HG03442 (cell line): Measurements from ENCODE around the gene TRMT61A.

Experiments
- ATAC-seq: cut with Tn5 transposase; IDR thresholded peaks from one replicate; pipeline ENCODE4 v1.9.1; 2021; ENCODE audit warnings: mild to moderate bottlenecking, moderate library complexity; ENCODE audit not compliant: unreplicated experiment

The TRMT61A gene

DNA sequence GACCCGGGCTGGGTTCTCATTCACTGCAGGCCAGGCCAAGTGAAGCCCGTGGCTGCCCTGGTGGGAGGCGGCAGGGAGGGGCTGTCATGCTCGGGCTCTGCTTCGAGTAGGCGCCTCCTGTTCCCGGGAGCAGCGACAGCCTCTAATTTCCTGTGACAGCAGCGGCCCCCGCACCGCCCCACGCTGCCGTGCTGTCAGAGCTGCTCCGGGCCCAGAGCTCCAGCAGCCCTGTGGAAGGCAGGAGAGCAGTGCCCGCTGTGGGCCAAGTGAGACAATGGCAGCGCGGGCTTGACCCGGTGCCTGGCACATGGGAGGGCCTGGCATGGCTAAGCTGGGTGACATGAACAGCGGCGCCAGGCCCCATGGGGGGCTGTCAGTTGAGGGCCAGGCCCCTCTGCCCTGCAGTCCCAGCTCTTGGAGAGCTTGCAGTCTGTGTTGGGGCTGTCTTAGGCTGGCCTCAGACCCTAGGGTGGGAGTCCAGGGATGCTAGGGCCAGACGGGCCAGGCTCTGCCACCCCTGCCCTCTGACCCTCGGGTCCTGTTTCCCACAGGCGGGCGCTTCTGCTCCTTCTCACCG lies 5.1 kb downstream of the TRMT61A start:
- no peak for ATAC-seq

- ATAC-seq = no peak
These were observed 5.6 kb downstream of the TRMT61A start for GRCh38 chr14:103534576-103535061.

DNA sequence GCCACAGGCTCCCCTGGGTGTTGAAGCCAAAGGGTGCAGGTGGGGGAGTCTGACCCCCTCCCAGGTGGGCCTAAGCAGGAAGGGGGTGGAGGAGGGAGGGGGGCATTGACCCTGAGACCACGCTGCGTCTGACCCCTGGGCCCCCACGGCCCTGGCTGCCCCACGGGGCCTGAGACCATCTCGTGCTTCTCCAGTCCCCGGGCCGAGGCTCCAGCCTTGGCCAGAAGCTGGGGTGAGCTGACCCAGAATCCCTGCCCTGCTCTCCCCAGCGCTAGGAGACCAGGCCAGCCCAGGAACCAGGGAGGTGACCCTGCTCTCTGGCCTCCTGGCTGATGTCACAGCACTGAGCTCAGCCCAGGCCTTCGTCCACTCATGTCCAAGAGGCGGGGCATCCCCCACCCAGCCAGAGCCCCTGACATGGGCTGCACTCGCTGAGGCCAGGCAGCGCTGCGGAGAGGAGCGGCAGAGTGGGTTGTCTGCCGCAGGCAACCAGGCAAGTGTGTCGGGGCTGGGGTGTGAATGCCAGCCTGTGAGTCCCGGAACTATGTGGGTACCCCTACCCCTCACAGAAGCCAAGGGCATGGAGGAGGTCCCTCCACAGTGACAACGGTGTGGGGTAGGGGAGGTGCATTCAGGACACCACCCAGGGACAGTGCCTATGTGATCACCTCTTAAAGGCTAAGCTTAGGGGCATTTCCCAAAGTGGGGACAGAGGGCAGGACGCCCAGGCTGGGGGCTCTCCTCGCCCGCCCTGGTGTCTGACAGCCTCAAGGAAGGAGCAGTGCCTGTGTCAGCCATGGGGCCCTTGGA lies 6.3 kb downstream of the TRMT61A start:
- no peak for ATAC-seq

GRCh38 chr14:103535891-103536565 lies 7.0 kb downstream of the TRMT61A start:
- no peak for ATAC-seq

- ATAC-seq = no peak
These were observed 7.7 kb downstream of the TRMT61A start for GRCh38 chr14:103536693-103537092.

DNA sequence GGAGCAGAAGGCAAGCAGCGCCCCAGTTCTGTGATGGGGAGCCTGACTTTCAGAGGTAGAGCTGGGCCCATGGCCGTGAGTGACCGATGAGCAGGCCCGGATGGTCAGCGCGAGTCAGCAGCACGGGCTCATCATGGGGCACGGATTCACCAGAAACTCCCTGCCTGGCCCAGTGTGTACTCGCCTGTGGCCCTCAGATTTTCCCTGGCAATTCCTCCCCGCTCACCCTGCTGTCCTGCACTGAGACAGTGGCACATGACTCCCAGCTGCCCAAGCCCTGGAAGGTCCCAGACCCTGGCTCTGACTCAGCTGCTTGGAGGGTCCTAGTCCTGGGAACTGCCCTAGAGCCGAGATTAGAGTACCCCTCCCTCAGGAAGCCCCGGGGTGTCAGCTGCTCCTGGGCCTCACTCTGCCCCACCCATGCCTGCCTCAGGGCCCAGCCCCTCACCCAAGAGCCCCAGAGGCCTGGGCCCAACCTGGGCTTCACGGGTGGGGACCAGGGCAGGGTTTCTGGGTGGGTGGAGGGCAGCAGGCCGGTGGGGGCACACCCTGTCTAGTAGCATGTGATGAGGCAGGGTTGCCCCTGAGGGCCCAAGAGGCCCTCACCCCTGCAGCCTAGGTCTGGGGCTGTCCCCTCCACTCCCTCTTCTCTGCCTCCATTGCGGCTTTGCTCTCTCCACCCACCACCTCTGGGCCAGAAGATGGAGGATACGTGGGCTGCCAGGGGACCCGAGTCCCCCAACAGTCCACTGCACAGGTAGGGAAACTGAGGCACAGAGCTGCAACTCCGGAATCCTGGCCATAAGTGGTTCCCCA lies 8.4 kb downstream of the TRMT61A start:
- ATAC-seq = no peak

- ATAC-seq = no peak
These were observed 9.5 kb downstream of the TRMT61A start for GRCh38 chr14:103538291-103539055.

DNA sequence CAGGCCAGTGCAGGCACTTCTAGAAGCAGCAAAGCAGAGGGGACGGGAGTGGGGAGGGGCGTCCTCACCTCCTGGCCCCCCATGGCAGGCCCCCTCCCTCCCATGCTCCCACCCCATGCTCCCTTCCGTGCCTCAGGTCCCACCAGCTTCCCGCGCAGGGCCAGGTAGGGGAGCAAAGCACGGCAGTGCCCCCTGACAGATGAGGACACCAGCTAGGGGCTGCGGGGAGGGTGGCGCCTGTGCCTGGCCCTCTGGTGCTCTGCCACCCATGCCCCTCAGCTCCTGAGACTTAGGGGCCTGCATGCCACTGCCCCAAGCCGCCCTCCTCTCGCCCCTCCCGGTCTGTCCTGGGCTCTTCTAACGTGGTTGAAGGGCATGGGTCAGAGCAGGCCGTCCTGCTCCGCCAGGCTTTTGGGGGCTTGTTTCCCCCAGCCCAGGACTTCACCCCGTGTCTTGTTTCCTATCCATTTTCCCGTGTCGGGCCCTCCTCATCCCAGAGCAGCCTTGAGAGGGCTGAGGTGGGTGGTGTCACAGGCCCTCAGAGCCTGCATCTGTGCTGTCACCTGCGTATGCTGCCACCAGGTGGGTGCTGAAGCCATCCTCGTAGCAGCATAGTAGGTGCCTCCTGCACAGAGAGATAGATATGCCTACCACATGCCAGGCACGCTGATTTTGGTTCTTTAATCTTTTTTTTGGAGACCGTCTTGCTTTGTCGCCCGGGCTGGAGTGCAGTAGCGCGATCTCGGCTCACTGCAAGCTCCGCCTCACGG lies 10.2 kb downstream of the TRMT61A start:
- no peak for ATAC-seq

- ATAC-seq = no peak
These were observed 12.1 kb downstream of the TRMT61A start for GRCh38 chr14:103540821-103541708.

DNA sequence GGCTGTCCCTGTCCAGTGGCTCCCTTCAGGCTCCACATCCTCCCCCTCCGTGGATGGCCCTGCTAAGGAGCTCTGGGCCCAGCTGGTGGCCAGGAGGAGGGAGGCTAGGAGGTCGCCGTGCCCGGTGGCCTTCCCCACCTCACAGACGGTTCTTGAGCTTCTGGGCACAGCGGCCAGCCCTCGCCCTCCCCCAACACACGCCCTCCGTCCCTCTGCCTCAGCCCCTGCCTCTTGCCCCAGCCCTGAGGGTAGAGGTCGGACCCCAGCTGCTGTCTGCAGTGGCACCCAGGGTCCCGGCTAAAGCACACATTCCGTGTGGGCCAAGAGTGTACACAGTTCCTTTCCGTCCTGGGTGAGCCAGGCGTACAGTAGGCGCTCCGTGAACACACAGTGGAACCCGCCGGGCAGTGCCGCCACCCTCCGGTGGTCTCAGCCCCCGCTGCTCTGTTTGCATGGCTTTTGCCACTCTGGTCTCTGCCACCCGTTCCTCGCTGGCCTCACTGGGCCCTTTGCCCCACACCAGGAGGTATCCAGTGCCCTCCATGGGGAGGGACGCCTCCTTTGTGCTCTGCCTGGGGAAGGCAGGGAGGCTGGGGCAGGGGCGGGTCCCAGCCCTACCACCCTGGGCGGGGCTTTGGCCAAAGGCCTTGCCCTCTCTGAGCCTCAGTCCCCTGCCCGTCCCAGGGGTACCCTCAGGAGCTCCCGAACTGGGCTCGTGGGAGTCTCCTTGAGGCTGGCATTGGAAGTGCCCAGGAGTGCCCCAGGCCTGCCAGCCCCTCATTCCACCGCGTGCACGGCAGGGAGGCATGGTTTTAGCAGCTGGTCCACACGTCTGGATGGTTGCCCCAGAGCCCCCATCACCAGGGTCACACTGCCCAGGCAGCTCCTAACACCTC lies 13.0 kb downstream of the TRMT61A start:
- no peak for ATAC-seq

DNA sequence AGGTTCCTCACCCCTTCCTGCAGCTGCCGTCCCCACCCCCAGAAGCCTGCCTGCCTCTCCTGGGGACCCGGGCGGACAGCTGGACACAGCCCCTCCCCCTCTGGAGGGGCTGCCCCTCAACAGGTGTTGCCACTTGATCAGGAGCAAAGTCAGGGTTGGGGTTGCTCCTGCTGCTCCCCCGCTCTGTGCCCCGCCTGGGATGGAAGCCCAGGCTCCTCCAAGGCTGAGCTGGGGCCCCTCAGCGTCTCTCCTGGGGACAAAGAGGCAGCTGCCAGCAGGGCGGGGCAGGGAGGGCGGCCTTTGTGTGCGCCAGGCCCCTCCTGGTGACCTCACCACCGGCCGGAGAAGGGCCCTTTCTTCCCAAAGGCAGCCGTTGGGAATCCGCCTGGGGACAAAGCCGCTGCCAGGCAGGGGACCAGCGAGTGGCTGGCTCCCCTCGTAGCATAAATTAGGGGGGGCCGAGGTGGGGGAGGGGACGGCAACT lies 13.7 kb downstream of the TRMT61A start:
- no peak for ATAC-seq

GRCh38 chr14:103543140-103543539 lies 14.1 kb downstream of the TRMT61A start:
- ATAC-seq = no peak

DNA sequence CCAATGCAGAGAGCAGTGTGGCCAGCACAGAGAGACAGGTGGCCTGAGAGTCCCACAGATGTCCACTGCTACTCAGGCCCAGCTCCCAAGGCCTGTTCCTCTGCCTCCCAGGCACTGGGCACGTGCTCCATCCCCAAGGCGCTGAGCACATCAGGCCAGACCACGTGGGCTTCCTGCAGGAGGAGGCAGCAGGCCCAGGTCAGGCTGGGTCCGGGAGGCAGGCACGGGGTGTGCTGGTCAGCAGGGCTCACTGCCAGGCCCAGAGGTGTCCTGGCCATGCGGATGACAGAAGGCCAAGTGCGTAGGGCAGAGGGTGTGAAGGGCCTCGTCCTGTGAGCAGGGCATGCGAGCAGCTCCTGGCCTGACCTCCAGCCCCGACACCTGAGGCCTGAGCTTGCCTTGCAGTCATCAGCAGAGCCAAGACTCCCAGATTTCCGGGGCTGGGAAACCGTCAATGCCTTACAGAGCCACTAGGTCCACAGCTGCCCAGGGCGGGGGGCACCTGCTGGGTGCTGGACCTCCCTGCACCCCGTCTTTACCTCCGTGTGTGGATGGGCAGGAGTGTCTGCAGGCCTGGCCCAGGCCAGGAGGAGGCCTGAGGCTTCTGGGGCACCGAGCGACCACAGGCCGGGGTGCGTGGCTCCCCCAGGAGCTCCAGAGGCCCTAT lies 14.9 kb downstream of the TRMT61A start:
- no peak for ATAC-seq

- no peak for ATAC-seq
These were observed 15.6 kb downstream of the TRMT61A start for GRCh38 chr14:103544388-103545218.

DNA sequence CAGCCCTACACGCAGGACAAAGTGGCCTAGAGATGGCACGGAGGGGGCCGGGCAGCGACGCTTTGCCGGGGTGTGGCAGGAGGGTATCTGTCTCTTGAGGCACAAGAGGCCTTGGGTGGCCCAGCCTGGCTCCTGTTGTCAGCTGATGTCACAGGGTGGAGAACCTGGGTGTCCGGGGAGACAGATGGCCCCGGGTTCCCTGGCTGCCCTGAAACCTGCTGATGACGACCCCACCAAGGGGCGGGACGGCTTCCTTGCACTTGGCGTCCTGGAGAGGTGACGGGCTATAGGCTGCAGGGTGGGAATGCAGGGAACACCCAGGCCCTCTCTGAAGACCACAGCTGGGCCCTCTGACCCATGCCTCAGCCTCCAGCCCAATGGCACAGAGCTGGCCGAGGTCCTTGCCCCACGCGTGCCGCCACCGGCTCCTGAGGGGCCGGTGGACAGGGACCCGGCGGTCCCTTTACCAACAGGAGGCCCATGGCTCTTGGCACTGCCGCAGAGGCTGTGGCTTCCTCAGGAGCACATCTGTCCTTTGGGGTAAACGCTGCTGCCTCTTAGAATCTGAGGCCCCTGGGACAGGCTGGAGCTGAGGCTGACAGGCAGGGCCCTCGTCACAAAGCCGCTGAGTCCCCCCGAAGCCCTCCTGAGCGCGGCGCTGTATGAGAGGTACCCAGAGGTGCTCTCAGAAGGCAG lies 16.4 kb downstream of the TRMT61A start:
- ATAC-seq = no peak
